Measurements from ENCODE around the gene NRDE2. TPM values are rescaled to one million over a fixed set of nuclear protein-coding genes. Genes with fewer than 3 reads are reported as not detected.

NRDE2 gene
- total RNA-seq, 1 experiment from 2014 or later, result 6.5 TPM

- Histone ChIP-seq H4K20me1 (ENCODE audit: insufficient read depth) (no peaks in the 10 kb centered on the region), H3K36me3 (ENCODE audit: low read depth) (no peaks in the 10 kb centered on the region), H3K4me1 (replicated peaks; ENCODE audit: insufficient read depth) (no peaks in the 10 kb centered on the region), H3K4me2 (no peak overlapping the region), H3K27ac (no peak overlapping the region), H3K27me3 (ENCODE audit: insufficient read depth, low read depth) (no peaks in the 10 kb centered on the region), H3K4me3 (no peak overlapping the region), H3F3A (ENCODE audit: insufficient read depth, low read depth) (no peaks in the 10 kb centered on the region), H3K9me2 (ENCODE audit: insufficient read depth) (no peaks in the 10 kb centered on the region), H3K79me2 (ENCODE audit: low read depth) (no peaks in the 10 kb centered on the region), H3K9me3 (ENCODE audit: insufficient read depth, low read depth) (no peaks in the 10 kb centered on the region), H2AFZ (no peak overlapping the region)
- DNase-seq, result no peak
- no TSS peak for BruUV-seq (replicated peaks)
- ChIA-PET POLR2A (ENCODE audit: unreplicated experiment) (no interaction called here), CTCF (interaction anchor here (0.7 kb wide), 1 partner anchor 16 kb away, joined by 3 read pairs; no protein-coding TSS in a partner anchor)
- intact Hi-C loops (cut with micrococcal nuclease; ENCODE audit: unreplicated experiment), result no loop called here
- TF ChIP-seq EZH2 (IDR thresholded peaks at IDR 0.05; ENCODE audit: low read depth) (no peak), CTCF (conservative IDR thresholded peaks at IDR 0.05) (no peak)
Observed at GRCh38 chr14:90349739-90350138, 18.0 kb upstream of the NRDE2 start.

DNA sequence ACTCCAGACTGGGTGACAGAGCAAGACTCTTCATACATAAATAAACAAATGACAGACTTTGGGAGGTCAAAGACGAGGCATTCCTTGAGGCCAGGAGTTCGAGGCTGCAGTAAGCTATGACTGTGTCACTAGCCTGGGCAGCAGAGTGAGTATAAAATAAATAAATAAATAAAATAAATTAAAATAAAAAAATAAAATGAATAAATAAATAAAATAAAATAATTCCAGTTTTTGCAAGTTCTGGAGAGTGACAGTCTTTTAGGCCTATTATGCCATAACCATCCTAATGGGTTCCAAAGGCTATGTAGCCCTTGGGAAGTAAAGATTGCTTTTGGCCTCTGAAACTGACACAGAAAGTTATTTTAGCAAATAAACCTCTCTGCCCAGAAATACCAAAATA lies 16.5 kb upstream of the NRDE2 start:
- H2AFZ ChIP-seq, result no peak overlapping the region
- CTCF ChIA-PET, result no interaction called here
- H3F3A ChIP-seq (ENCODE audit: insufficient read depth, low read depth), result no peaks in the 10 kb centered on the region
- DNase-seq, result no peak
- BruUV-seq (replicated peaks), result no TSS peak
- H3K79me2 ChIP-seq (ENCODE audit: low read depth), result no peaks in the 10 kb centered on the region
- no peaks in the 10 kb centered on the region for H3K36me3 ChIP-seq (ENCODE audit: low read depth)
- TF ChIP-seq CTCF (conservative IDR thresholded peaks at IDR 0.05), result no peak
- TF ChIP-seq EZH2 (IDR thresholded peaks at IDR 0.05; ENCODE audit: low read depth), result no peak
- H3K9me3 ChIP-seq (ENCODE audit: insufficient read depth, low read depth), result no peaks in the 10 kb centered on the region
- intact Hi-C loops (cut with micrococcal nuclease; ENCODE audit: unreplicated experiment), result no loop called here
- H3K4me2 ChIP-seq, result no peak overlapping the region
- H4K20me1 ChIP-seq (ENCODE audit: insufficient read depth), result no peaks in the 10 kb centered on the region
- H3K27ac ChIP-seq, result no peak overlapping the region
- no peak overlapping the region for H3K4me3 ChIP-seq
- no peaks in the 10 kb centered on the region for H3K4me1 ChIP-seq (replicated peaks; ENCODE audit: insufficient read depth)
- no peaks in the 10 kb centered on the region for H3K9me2 ChIP-seq (ENCODE audit: insufficient read depth)
- H3K27me3 ChIP-seq (ENCODE audit: insufficient read depth, low read depth), result no peaks in the 10 kb centered on the region
- POLR2A ChIA-PET (ENCODE audit: unreplicated experiment), result no interaction called here

DNA sequence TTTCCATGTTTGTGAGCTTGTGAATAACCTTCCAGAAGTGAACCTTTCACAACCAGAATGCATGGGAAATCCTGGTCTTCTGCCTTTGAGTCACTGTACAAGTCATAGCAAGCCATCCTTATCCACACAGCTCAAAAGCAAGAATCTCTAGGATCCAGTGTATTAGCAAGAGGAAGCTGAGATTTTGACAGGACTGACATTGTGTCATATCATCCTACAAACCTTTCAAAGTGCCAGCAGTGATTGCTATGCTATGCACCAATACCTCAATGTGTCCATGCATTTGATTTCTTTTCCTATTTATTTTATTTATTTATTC lies 13.5 kb upstream of the NRDE2 start:
- no peaks in the 10 kb centered on the region for H3K9me2 ChIP-seq (ENCODE audit: insufficient read depth)
- no TSS peak for BruUV-seq (replicated peaks)
- no peaks in the 10 kb centered on the region for H4K20me1 ChIP-seq (ENCODE audit: insufficient read depth)
- no peaks in the 10 kb centered on the region for H3K79me2 ChIP-seq (ENCODE audit: low read depth)
- POLR2A ChIA-PET (ENCODE audit: unreplicated experiment), result no interaction called here
- no peak overlapping the region for H2AFZ ChIP-seq
- H3K4me1 ChIP-seq (replicated peaks; ENCODE audit: insufficient read depth), result no peaks in the 10 kb centered on the region
- no peak overlapping the region for H3K27ac ChIP-seq
- no peaks in the 10 kb centered on the region for H3F3A ChIP-seq (ENCODE audit: insufficient read depth, low read depth)
- TF ChIP-seq EZH2 (IDR thresholded peaks at IDR 0.05; ENCODE audit: low read depth) (no peak), CTCF (conservative IDR thresholded peaks at IDR 0.05) (no peak)
- H3K27me3 ChIP-seq (ENCODE audit: insufficient read depth, low read depth), result no peaks in the 10 kb centered on the region
- intact Hi-C loops (cut with micrococcal nuclease; ENCODE audit: unreplicated experiment), result no loop called here
- CTCF ChIA-PET, result no interaction called here
- no peak for DNase-seq
- H3K4me3 ChIP-seq, result no peak overlapping the region
- no peaks in the 10 kb centered on the region for H3K36me3 ChIP-seq (ENCODE audit: low read depth)
- no peaks in the 10 kb centered on the region for H3K9me3 ChIP-seq (ENCODE audit: insufficient read depth, low read depth)
- H3K4me2 ChIP-seq, result no peak overlapping the region

All from PC-9 (cell line).